Loucy (cell line): ENCODE measurements around the gene WSB2.
A peak's percentile ranks its signal among the peaks of the same experiment; 100 is the strongest.

Experiments
- H2AFZ ChIP-seq: fragments of 200-600 bp; sonication (generic); 2 replicates; pipeline ENCODE4 v1.6.0; 2016; ENCODE audit warnings: antibody characterized with exemption, mild to moderate bottlenecking, low read length, moderate library complexity
- H3F3A ChIP-seq: fragments of 200-600 bp; 2 replicates; pipeline ENCODE4 v1.6.0; 2016; ENCODE audit warnings: antibody characterized with exemption, low read depth, mild to moderate bottlenecking
- H3K27me3 ChIP-seq: fragments of 200-600 bp; sonication (generic); 2 replicates; pipeline ENCODE4 v1.6.1; 2014; ENCODE audit warnings: low read length, mild to moderate bottlenecking; ENCODE audit not compliant: insufficient read depth, poor library complexity, severe bottlenecking
- H3K36me3 ChIP-seq: fragments of 200-600 bp; sonication (generic); 2 replicates; pipeline ENCODE4 v1.6.1; 2016; ENCODE audit warnings: low read length; ENCODE audit not compliant: insufficient read depth
- H3K4me1 ChIP-seq: fragments of 200-600 bp; sonication (generic); 2 replicates; pipeline ENCODE4 v1.5.1; 2014; ENCODE audit warnings: low read length, mild to moderate bottlenecking; ENCODE audit not compliant: insufficient read depth, poor library complexity, severe bottlenecking
- H3K4me2 ChIP-seq: fragments of 200-600 bp; sonication (generic); 2 replicates; pipeline ENCODE4 v1.6.0; 2014; ENCODE audit warnings: antibody characterized with exemption, low read length, low read depth, mild to moderate bottlenecking; ENCODE audit not compliant: poor library complexity, severe bottlenecking
- H3K4me3 ChIP-seq: fragments of 200-600 bp; sonication (generic); 2 replicates; pipeline ENCODE4 v1.5.1; 2014; ENCODE audit warnings: low read length, mild to moderate bottlenecking, mixed read lengths; ENCODE audit not compliant: poor library complexity, severe bottlenecking
- H3K79me2 ChIP-seq: fragments of 200-600 bp; sonication (generic); 2 replicates; pipeline ENCODE4 v1.6.1; 2014; ENCODE audit warnings: low read length; ENCODE audit not compliant: insufficient read depth
- H3K9ac ChIP-seq: fragments of 200-600 bp; sonication (generic); 2 replicates; pipeline ENCODE4 v1.6.0; 2014; ENCODE audit warnings: mild to moderate bottlenecking, low read depth, low read length, moderate library complexity; ENCODE audit not compliant: poor library complexity, severe bottlenecking
- H3K9me2 ChIP-seq: fragments of 200-600 bp; sonication (generic); replicated peaks from 2 replicates; pipeline ENCODE4 v1.6.1; 2016; ENCODE audit warnings: low read depth, low read length, mixed read lengths
- H3K9me3 ChIP-seq: fragments of 200-600 bp; sonication (generic); 2 replicates; pipeline ENCODE4 v1.6.1; 2014; ENCODE audit warnings: mild to moderate bottlenecking, antibody characterized with exemption, low read length, low read depth; ENCODE audit not compliant: insufficient read depth
- H4K20me1 ChIP-seq: fragments of 200-600 bp; sonication (generic); 2 replicates; pipeline ENCODE4 v1.6.0; 2014; ENCODE audit warnings: antibody characterized with exemption, low read length, mild to moderate bottlenecking; ENCODE audit not compliant: insufficient read depth, poor library complexity, severe bottlenecking
- CTCF ChIP-seq: fragments of 200-600 bp; sonication (generic); conservative IDR thresholded peaks from 2 replicates; pipeline ENCODE4 v1.5.1; 2014; ENCODE audit warnings: mild to moderate bottlenecking, antibody characterized with exemption, low read length
- EZH2phosphoT487 ChIP-seq: fragments of 200-600 bp; IDR thresholded peaks from 2 replicates; pipeline ENCODE4 v1.6.1; 2018; ENCODE audit warnings: antibody characterized with exemption, mild to moderate bottlenecking, moderate library complexity, borderline replicate concordance

The WSB2 gene

GRCh38 chr12:118107011-118107410, 46.0 kb upstream of the WSB2 start:
- no peak overlapping the region for H3K4me2 ChIP-seq
- no peak overlapping the region for H3K4me3 ChIP-seq
- no peaks in the 10 kb centered on the region for H3K9me3 ChIP-seq
- peaks cover 4% of the 10 kb centered on the region for H3K4me1 ChIP-seq
- no peaks in the 10 kb centered on the region for H3F3A ChIP-seq
- no peak overlapping the region for H2AFZ ChIP-seq
- TF ChIP-seq CTCF (no peak), EZH2phosphoT487 (no peak)
- H3K36me3 ChIP-seq: no peaks in the 10 kb centered on the region
- no peaks in the 10 kb centered on the region for H3K9me2 ChIP-seq
- H4K20me1 ChIP-seq: no peaks in the 10 kb centered on the region
- H3K79me2 ChIP-seq: no peaks in the 10 kb centered on the region
- H3K27me3 ChIP-seq: no peaks in the 10 kb centered on the region
- no peak overlapping the region for H3K9ac ChIP-seq

GRCh38 chr12:118103601-118104382, 42.8 kb upstream of the WSB2 start, which contains the start of gene VSIG10:
Gene VSIG10, minus strand, starts transcription at chr12:118104011. Its CDS starts 340 bp downstream, at chr12:118103671.
- H3K79me2 ChIP-seq: no peaks in the 10 kb centered on the region
- no peaks in the 10 kb centered on the region for H3K36me3 ChIP-seq
- H3F3A ChIP-seq: no peaks in the 10 kb centered on the region
- peak within 1 kb of the TSS; percentile 95 for H2AFZ ChIP-seq
- H3K27me3 ChIP-seq: no peaks in the 10 kb centered on the region
- peak within 1 kb of the TSS; percentile 79 for H3K4me2 ChIP-seq
- peak within 1 kb of the TSS; percentile 90 for H3K4me3 ChIP-seq
- H4K20me1 ChIP-seq: no peaks in the 10 kb centered on the region
- H3K9ac ChIP-seq: peak within 1 kb of the TSS; percentile 77
- TF ChIP-seq EZH2phosphoT487 (no peak), CTCF (no peak)
- H3K4me1 ChIP-seq: peaks cover 4% of the 10 kb centered on the region
- H3K9me2 ChIP-seq: no peaks in the 10 kb centered on the region
- no peaks in the 10 kb centered on the region for H3K9me3 ChIP-seq

GRCh38 chr12:118103201-118103600, 42.2 kb upstream of the WSB2 start:
- Histone ChIP-seq H3K4me3 (peak overlapping the region; percentile 90), H3K4me1 (peaks cover 4% of the 10 kb centered on the region), H3K36me3 (no peaks in the 10 kb centered on the region), H4K20me1 (no peaks in the 10 kb centered on the region), H3K9me3 (no peaks in the 10 kb centered on the region), H2AFZ (peak overlapping the region; percentile 95), H3K9me2 (no peaks in the 10 kb centered on the region), H3K27me3 (no peaks in the 10 kb centered on the region), H3K4me2 (peak overlapping the region; percentile 79), H3K79me2 (no peaks in the 10 kb centered on the region), H3K9ac (peak overlapping the region; percentile 77), H3F3A (no peaks in the 10 kb centered on the region)
- TF ChIP-seq EZH2phosphoT487 (no peak), CTCF (no peak)
